GM19372 (cell line): ENCODE measurements around the gene CLTB.

ENCODE experiments used
- ATAC-seq: cut with Tn5 transposase; IDR thresholded peaks from one replicate; pipeline ENCODE4 v1.9.1; 2021; ENCODE audit warnings: mild to moderate bottlenecking, low read depth, moderate library complexity; ENCODE audit not compliant: unreplicated experiment

CLTB gene

DNA sequence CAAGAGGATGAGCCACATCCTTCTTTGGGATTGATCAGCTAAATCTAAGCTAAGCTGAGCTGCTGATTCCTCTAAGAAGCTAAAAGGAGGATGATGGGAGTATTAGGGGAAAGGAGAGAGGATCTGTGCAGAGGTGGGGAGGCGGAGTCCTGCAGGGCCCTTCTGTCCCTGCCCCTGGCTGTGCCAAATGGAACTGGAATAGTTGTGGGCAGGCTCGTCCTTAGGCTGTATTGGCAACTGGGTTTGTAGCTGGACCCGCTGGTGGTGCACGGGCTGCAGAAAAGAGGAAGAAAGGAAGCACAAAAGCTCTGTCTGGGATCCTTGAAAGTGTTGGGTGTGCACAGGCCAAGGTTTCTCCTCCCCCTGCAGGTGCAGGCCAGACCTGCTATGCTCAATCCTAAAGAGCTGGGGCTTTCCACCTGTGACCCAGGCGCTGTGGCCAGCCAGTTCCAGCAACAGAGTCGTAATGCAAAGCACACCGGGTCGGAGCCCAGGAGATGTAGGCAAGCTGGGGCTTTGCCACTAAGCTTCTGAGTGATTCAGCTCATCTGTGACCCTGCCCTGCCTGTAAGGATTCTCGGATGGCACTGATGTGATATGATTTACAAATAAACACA is 9.8 kb downstream of the CLTB start:
- no peak for ATAC-seq

DNA sequence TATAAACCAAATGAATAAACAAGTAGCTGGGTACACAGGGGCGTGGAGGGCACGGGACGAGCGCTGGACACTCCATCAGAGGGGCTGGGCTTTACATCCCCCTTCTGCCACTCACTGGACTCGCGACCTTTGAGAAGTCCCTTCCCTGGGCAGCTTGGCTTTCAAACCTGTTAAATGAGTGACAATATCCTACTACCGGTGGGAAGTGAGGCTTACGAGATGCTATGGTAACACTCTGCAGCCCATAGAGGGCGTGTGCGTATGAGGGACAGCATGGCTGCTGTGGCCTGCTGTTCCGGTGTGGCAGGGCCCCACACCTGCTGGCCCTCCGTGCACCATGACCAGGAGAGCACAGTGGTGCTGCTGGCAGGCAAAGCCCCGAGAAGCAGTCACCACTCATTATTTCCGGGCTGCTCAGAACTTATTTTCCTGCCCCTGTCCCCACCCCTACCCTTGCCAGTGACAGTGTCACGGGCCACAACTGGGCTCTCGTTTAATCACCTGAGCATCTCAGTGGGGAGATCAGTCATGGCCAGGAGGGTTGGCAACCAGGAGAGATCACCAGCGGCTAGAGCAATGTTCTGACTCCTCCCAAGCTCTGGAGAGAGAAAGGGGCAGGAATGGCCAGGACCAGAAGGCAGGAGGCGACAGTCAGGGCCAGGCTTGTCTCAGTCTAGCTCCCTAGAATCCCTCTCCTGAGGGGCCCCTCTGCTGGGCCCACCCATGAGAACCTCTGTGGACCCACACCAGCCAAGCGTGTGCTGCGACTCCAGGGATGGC is 10.5 kb downstream of the CLTB start:
- no peak for ATAC-seq

DNA sequence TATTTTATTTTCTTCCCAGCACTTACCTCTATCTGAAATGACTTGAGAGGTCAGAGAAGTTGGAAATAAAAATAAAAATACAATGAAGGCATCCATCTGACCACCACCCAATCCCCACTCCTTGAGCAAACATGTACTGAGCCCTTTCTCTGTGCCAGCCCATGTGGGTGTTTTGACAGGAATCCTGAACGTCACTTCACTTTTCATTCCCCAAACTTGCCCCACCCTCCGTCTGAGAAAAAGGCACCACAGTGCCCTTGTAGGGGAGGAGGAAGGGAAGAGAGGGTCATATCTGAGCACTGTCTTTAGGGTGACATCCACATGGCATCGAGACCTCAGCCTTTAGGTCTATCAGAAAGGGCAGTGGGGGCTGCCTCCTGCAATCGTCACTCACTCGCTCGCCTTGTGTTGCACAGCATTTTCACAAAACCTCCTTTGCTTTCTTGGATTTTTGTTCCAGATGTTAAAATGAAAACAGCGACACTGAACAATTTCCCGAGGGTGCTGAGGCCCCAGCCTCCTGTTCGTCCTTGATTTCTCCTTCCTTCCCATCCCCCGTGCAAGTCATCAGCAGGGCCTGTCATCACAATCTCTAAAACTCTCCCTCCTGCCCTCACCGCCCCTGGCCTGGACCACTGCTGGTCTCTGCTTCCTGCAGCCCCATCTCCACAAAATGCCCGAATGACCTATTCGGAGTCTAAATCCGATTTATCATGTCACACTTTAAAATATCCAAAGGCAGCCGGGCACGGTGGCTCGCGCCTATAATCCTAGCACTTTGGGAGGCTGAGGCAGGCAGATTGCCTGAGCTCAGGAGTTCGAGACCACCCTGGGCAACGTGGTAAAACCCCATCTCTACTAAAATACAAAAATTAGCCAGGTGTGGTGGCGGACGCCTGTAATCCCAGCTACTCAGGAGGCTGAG is 14.8 kb downstream of the CLTB start:
- ATAC-seq = no peak

DNA sequence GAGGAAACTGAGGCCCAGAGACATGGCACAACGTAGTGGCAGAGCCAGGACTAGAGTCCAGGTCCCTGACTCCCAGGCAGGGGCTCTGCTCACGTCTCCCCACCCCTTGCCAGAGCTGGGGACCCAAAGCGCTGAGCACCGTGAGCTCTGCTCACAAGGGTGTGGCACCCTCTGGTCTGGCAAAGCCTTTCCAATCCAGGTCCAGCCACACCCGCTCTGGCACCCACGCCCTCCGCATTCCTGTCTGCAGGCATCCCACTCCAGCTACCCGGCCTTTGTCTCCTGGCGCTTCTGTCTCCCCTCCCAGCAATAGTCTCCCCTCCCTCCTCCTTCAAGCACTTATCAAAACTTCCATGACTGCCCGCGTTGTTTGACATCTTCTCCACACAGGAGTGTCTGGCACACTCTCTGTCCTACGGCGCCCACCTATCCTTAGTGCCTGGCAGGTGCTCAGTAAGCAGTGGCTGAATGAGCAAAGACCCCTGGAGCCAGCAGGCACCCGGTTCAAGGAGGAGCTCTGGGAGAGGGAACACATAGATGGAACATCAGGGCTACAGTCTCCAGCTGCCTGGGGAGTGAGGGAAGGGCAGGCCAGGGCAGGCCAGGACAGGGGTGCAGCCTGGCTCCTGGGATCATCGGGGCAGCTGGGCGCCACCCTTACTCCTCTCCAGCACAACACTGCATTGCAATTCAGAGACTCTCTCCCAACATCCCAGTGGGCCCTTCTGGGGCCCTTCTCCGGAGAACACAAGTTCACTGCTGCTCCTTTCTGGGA is 15.8 kb downstream of the CLTB start:
- ATAC-seq = no peak

DNA sequence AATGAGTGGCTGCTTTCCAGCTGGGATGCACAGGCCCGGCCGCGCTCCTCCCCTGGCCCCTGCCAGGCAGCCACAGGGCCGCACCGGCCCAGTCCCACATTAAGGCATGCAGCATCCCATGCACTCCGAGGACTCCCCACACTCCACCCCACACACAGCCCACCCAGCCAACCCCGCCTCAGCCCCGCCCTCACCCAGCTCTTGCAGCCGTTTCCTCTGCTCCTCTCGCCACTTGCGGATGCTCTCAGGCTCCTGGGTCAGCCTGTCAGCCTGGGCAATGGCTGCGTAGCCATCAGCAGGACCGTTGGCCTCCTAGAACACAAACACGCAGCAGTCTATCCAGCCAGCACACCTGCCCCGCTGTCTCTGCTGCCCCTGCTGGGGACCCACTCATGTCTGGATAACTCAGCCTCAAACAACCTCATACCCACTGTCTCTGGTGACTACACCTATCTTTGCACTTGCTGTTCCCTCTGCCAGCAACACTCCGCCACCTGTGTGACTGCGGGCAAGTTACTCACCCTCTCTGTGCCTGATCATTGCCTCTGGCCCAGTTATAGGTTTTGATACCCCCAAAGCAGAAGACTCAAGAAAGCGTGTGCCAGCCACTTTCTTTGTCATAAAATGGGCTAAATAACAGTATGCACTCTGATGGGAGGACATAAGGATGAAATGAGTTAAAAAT is 18.5 kb downstream of the CLTB start:
- ATAC-seq = no peak

DNA sequence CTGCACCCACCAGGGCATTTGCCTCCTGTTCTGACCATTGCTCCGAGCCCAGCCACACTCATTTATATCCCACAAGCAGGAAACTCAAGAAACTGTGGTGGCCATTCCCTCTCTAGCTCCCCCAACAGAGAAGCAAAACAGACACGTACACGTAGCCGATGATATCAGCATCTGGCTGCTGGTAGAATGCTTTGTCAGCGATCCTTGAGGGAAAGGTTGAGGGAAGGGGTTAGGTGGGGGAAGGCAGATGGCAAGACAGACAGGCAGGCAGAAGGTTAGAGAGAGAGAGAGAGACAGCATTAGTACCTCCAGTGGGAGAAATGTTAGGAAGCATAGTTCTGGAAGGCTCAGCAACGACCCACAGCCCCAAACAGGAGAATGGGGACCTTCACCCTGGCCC is 20.0 kb downstream of the CLTB start:
- ATAC-seq = no peak

DNA sequence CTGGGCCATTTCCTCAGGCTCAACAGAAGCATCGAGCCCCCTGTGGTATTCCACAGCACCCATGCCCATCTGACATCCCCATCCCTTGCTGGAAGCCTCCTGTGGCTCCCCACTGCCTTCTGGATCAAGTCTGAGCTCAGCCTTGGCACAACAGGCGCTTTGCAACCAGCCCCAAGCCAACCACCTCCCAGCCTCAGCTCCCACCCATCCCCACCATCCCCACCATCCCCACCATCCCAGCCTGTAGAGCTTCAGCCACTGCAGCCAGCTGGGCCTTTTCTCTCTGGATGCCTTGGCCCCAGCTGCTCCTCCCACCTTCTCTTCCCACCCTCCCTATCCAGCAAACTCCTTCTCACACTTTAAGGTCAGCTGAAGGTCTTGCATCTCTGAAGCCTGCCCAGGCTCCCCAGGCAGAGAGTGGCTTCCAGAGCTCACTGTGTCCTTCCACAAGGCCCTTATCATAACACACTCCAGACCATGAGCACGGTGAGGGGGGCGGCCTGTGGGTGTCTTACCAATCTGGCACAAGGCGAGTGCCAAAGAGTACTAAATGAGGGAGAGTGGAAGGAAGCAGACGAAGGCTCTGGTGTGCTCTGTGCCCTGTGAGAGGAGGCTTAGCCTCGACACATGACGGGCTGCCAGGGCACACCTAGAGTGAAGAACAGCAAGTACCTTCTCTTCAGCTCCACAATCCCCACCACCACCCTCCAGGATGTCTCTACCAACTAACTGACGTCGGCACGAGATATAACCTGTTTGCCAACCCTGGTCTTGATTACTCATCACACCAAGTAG is 21.3 kb downstream of the CLTB start:
- no peak for ATAC-seq

DNA sequence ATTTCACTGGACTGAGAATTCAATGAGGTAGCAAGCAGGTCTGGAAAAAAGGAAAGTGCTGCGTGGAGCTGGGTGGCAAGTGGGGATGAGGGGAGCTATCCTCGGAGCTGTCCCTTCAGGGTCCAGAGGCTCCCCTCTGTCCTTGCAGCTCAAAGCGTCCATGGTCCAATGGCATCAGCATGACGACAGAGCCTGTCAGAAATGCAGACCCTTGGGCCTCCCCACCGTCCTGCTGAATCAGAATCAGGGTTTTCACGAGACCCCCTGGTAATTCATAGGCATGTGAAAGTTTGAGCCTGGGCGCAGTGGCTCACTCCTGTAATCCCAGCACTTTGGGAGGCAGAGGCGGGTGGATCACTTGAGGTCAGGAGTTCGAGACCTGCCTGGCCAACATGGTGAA is 22.2 kb downstream of the CLTB start:
- ATAC-seq = no peak

DNA sequence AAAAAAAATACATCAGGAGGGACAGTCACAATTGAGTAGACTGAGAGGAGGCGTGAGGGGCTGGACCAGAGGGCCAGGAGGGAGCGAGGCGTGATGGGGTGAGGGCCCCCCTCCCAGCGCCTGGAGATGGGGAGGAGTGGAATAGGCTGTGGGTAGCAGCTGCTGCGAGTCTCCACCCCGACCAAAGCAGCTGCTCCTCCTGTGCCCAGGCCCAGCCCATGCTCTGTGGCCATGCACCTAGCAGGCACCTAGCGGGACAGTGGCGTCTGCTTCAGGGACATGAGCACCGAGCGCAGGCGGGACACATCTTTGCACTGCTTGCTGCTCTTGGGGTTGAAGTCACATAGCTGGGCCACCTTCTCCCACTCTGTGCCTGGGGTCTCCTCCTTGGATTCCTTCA is 23.8 kb downstream of the CLTB start:
- ATAC-seq = no peak

DNA sequence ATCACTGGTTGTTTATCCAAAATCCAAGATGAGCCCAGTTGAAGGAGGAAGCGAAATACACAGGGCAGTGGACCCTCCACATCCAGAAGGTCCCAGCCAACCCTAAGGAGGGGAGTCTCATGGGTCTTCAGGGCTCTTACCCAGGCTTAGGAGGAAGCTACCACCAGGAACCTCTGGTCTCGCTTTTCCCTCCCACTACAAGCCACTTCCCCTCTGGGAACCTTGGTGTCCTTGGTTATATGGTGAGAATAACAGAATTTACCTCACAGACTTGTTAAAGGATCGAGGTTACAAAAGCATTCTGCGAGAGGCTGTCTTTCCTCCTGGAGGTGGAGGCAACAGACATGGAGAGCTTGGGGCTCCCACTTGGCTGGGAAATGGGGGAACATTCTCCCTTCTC is 24.3 kb downstream of the CLTB start:
- ATAC-seq = no peak

DNA sequence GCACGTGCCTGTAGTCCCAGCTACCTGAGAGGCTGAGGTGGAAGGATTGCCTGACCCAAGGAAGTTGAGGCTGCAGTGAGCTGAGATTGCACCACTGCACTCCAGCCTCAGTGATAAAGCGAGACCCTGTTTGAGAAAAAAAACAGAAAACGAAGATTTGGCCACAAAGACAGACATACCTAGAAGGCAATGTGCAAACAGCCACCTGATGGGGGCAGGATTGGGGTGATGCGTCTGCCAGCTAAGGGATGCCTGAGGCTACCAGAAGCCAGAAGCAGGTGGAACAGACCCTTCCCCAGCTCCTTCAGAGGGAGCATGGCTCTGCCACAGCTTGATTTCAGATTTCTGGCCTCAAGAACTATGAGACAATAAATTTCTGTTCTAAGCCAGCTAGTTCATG is 24.9 kb downstream of the CLTB start:
- no peak for ATAC-seq

DNA sequence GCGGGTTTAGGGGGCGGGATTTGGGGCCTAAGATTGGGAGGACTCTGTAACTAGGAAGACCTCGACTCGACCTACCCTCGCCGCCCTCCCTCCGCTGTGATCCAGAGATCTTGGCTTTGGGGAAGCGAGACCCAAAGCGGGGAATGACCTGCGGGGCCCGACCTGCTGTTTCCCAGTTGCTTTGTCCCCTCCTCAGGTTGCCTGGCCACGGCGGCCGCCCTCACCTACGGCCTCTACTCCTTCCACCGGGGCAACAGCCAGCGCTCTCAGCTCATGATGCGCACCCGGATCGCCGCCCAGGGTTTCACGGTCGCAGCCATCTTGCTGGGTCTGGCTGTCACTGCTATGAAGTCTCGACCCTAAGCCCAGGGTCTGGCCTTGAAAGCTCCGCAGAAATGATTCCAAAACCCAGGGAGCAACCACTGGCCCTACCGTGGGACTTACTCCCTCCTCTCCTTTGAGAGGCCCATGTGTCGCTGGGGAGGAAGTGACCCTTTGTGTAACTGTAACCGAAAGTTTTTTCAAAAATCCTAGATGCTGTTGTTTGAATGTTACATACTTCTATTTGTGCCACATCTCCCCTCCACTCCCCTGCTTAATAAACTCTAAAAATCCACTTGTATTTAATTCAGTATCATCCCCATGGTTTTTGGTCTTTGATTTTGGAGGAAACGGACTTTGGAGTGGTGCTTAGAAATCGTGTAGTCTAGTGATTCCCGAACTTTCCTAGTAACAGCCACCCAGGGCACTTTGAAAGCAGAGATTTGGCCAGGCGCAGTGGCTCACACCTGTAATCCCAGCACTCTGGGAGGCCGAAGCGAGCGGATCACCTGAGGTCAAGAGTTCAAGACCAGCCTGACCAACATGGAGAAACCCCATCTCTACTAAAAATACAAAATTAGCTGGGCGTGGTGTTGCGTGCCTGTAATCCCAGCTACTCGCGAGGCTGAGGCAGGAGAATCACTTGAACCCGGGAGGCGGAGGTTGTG is 26.9 kb downstream of the CLTB start:
- peak; percentile 35 for ATAC-seq

DNA sequence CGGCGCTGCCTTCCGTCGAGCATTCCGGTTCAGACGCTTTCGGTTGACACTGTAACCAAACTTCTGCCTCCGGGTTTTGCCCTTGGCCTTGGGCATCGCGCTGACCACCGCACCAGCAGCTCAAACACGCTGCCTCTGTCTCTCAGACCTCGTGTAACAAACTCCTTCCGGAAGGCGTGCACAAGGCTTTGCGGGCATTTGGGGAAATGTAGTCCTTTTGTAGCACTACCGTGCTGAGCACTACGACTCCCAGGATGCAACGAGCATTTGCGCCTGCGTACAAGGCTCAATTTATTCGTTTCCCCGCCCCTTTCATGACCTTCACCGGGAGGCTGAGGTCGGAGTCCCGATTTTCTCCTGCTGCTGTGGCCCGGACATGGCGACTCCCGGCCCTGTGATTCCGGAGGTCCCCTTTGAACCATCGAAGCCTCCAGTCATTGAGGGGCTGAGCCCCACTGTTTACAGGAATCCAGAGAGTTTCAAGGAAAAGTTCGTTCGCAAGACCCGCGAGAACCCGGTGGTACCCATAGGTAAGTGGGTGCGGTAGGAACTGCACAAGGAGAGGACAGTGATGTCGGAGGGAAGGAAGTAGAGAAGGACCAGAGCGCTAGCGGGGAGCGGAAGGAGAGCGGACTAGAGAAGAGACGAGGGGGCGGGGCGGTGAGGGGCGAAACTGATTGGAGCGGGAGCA is 27.8 kb downstream of the CLTB start, which contains the start of the genes HIGD2A and NOP16:
Gene HIGD2A, plus strand, starts transcription at position 308 of the 691 bp plus-strand sequence. Its CDS starts 69 bp downstream, at position 377.
Gene NOP16, minus strand, starts transcription at position 155 of the 691 bp plus-strand sequence. Its CDS starts 59 bp downstream, at position 96.
- peak; percentile 83 for ATAC-seq

DNA sequence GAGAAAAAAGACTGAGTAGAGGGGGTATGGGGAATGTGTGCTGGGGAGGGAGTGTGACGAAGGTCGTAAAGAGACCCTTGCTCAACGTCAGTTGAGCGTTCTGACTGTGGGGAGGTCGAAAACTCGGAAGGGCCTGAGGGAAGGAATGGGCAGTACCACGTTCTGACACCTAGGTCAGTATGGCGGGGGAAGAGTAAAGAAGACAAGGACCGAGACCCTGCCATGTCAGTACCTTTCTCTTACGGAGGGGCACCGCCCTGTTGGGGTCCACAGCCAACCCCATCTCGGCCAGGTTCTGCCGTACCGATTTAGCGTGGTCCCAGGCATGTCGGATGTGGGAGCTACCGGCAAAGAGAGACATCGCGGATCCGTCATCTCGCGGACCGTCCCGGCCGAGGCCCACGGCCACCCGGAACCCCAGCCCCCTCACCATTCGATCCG is 28.3 kb downstream of the CLTB start:
- ATAC-seq = peak; percentile 0

DNA sequence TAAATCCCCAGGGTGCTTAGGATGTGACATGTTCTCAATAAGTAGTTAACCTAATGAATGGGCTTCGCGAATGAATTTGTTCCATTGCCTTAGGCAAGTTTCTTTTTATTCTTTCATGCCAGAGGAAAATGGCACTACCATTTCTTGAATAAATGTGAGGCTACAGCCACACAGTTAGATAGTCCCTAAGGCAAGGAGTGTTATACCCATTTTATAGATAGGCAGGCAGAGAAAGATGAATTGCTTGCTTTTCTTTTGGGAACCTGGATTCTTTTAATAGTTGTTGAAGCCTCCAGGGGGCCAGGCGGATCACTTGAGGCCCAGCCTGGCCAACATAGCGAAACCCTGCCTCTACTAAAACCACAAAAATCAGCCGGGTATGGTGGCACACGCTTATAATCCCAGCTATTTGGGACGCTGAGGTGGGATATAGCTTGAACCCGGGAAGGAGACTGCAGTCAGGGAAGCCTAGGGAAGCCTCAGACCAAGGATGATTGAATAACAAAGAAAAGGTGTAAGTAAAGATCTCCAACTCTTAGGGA is 28.9 kb downstream of the CLTB start:
- ATAC-seq = no peak

DNA sequence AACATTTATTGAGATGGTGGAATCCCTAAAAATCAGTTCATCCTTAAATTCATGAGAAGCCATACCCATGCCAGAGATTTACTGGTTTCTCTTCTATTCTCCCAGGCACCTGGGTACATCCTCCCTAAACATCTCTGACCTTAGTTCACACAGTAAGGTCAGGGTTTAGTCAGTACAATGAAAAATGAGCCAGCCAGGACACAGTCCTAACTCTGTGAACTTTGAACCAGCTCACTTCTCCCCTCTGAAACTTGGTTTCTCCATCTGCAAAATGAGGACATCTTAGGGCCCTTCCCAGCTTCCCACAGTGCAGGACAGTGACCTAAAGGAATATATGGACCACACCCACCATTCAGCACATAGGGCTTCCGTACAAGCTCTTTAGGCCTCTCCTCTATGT is 29.8 kb downstream of the CLTB start:
- ATAC-seq = no peak

DNA sequence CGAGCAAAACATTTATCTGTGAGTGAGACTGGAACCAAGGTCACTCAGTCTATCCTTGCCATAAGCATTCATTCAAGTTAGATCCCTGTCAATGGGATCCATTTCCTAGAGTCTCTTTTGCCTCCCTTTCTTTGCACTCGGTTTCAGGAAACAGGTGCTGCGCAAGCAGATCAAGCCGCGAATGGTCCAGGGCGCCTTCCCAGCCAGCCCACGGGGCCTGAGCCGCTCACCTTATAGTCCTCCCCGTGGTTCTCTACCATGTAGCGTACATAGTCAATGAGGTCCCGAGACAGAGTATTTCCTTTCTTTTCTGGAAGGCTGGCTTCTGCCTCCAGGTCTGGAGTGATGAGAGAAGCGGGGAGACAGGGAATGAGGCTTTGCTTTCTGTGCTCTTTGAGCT is 31.3 kb downstream of the CLTB start:
- ATAC-seq = no peak
